Vagina (tissue), 2 donors: Measurements from ENCODE around the gene SPATA6L.

Experiments used
- POLR2A ChIP-seq, 2 donors: fragments of 450-650 bp; IDR thresholded peaks; one replicate each; pipeline ENCODE4 v1.6.1; 2017; ENCODE audit warnings: antibody characterized with exemption in 2 of 2, mild to moderate bottlenecking in 2 of 2, moderate library complexity in 2 of 2
- POLR2AphosphoS5 ChIP-seq, 2 donors: sonication (generic); formaldehyde crosslinking; IDR thresholded peaks; one replicate each; pipeline ENCODE4 v1.9.0; 2017; ENCODE audit warnings: antibody characterized with exemption in 2 of 2, mild to moderate bottlenecking in 2 of 2, low read depth in 1 of 2; ENCODE audit not compliant: insufficient read depth in 1 of 2
- TF ChIP-seq, protein P1 (sequence below), 3 experiments: fragments of 450-650 bp in 2 of 3; fragments of 200-600 bp in 1 of 3; sonication (generic) in 1 of 3; IDR thresholded peaks; one replicate each; pipeline ENCODE4 v1.5.1; 2017 to 2019; ENCODE audit warnings: antibody characterized with exemption in 3 of 3, mild to moderate bottlenecking in 2 of 3, moderate library complexity in 2 of 3

DNA sequence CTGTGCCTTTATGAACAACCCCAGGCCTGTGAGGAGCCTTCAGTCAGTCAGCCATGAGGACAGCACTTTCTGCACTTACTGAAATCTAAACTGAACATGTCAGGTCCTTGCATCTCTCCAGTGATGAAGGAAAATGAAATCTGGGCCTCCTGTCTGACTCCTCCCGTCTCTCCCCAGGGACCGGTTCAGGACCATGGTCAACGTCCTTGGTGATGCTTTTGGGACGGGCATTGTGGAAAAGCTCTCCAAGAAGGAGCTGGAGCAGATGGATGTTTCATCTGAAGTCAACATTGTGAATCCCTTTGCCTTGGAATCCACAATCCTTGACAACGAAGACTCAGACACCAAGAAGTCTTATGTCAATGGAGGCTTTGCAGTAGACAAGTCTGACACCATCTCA, 81.1 kb downstream of the SPATA6L start:
- no peak for TF ChIP-seq POLR2A (IDR thresholded peaks at IDR 0.05)
- TF ChIP-seq, protein P1, sequence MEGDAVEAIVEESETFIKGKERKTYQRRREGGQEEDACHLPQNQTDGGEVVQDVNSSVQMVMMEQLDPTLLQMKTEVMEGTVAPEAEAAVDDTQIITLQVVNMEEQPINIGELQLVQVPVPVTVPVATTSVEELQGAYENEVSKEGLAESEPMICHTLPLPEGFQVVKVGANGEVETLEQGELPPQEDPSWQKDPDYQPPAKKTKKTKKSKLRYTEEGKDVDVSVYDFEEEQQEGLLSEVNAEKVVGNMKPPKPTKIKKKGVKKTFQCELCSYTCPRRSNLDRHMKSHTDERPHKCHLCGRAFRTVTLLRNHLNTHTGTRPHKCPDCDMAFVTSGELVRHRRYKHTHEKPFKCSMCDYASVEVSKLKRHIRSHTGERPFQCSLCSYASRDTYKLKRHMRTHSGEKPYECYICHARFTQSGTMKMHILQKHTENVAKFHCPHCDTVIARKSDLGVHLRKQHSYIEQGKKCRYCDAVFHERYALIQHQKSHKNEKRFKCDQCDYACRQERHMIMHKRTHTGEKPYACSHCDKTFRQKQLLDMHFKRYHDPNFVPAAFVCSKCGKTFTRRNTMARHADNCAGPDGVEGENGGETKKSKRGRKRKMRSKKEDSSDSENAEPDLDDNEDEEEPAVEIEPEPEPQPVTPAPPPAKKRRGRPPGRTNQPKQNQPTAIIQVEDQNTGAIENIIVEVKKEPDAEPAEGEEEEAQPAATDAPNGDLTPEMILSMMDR (IDR thresholded peaks at IDR 0.05) = no peak
- no peak for TF ChIP-seq POLR2AphosphoS5 (IDR thresholded peaks at IDR 0.05; ENCODE audit: insufficient read depth in 1 of 2, low read depth in 1 of 2)
